Stimulated activated naive CD8-positive, alpha-beta T cell treated with anti-CD3 and anti-CD28 coated beads, Interleukin-15, Interleukin-2, amounts not matched to agents 100 U/mL and 50 U/mL, for 24 hours (primary cell): Measurements from ENCODE around the gene IL12B.
"Not testable (repeated sequence)": the region's sequence is repeated elsewhere in the genome, so short reads cannot be mapped to it uniquely, and the experiment has no call there.

ENCODE experiments used
- ATAC-seq: fragments of 150-1000 bp; cut with Tn5 transposase; one replicate; pipeline ENCODE4 v1.10.0; 2021
- DNase-seq: peaks from one replicate; pipeline ENCODE4 v3.0.0; 2021

IL12B gene

DNA sequence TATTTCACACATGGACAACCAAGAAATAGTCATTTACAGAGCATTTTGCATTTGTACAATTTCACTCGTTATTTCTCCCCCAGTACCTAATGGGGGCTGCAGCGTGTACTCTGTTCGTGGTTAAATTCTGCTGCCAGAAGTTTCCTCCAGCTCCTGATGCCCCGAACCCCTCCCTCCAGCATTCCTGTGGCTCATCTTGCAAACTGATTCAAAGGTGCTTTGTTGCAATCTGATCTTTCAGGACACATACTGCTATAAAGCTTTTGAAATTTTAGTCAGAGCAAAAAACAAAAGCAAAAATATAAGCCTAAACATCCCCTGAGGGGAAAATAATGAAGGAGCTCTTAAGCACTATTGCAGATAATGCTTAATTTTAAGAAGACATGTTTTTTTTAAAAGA is 39.5 kb downstream of the IL12B start:
- no peak for ATAC-seq
- DNase-seq = no peak

DNA sequence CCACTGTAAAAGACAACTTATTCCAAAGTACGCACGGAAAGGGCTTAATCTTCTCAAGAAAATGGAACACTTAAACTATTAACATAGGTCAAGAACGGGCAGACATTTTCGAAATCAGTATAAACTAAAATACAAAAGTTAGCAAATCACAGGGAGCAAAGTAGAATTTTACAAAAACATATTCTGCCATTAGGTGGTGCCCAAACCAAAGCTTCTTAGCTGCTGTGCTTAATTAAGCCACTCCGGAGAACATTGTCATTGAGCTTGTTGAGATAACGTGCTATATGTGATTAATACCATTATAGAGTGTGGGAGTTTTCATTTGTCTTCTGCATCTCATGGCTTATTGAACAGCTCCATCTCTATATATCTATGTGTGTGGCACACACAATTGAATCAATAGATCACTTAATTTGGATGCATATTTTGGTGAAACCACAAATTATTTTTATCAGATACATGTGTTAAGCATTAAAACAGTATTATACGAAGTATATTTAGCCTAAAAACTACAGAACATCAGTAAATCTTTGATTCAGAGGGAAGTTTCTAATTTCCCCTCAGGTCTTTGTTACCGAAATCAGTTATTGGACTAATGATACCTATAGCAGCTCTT is 43.8 kb downstream of the IL12B start:
- no peak for DNase-seq
- no peak for ATAC-seq

DNA sequence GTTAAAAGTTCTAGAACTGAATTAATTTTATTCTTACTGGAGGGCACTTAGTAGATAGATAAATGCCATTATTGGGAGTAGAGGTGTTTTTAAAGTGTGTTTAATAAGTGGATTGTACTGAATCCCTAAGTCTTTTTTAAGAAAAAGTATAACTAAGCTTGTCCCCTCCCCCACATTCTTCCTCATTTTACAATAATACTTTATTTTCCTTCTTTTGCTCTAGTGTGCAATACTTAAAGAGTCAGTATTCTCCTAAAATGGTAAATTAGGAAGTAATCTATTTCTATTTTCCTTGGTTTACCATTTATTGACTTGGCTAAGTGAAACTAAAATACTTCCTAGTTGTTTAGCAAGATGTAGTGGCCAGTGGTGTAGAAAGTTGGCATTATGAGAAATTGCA is 55.6 kb downstream of the IL12B start:
- ATAC-seq (no peak), DNase-seq (no peak)

DNA sequence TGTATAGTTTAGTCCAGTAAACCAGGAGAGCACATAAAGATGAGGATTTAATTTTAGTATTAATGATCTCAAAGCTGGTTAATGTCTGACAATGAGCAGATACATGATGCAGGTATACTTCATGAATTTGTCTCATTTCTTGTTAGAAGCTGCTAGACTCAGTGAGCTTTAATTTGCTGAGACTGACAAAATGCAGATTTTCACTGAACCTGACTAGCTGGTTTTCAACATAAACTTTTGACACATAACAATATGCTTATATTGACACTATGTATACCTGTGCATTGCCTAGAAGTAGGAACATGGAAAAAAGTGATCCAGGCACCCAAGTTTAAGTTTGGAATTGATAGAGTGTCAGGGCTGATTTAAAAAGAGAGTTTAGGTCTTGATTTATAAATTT is 56.4 kb downstream of the IL12B start:
- no peak for ATAC-seq
- DNase-seq = no peak

DNA sequence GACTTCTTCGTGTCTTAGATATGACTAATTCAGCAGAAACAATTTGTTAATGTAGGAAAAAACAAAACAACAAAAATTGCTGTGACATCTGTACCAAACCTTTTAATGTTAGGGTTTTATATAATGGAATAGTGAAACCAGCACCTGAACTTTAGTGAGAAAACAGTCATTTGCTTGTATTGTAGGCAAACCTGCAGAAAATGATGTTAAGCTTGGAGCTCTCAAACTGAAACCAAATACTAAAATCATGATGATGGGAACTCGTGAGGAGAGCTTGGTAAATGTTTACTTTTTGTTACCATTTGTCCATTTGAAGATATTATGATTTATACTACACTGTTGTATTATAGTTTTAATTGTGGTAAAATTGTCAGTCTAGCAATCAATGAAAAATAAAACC is 60.6 kb downstream of the IL12B start:
- DNase-seq (no peak), ATAC-seq (no peak)

DNA sequence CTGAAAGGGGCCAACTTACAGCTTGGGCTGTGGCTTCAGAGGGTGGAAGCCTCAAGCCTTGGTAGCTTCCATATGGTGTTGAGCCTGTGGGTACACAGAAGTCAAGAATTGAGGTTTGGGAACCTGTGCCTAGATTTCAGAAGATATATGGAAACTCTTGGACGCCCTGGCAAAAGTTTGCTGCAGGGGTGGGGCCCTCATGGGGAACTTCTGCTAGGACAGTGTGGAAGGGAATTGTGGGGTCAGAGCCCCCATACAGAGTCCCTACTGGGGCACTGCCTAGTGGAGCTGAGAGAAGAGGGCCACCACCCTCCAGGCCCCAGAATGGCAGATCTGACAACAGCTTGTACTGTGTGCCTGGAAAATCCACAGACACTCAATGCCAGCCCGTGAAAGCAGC is 63.5 kb downstream of the IL12B start:
- not testable (repeated sequence) for DNase-seq, ATAC-seq
